ENCODE results near the gene BTNL9.
"Not testable (repeated sequence)": the region's sequence is repeated elsewhere in the genome, so short reads cannot be mapped to it uniquely, and the experiment has no call there.

The BTNL9 gene

DNA sequence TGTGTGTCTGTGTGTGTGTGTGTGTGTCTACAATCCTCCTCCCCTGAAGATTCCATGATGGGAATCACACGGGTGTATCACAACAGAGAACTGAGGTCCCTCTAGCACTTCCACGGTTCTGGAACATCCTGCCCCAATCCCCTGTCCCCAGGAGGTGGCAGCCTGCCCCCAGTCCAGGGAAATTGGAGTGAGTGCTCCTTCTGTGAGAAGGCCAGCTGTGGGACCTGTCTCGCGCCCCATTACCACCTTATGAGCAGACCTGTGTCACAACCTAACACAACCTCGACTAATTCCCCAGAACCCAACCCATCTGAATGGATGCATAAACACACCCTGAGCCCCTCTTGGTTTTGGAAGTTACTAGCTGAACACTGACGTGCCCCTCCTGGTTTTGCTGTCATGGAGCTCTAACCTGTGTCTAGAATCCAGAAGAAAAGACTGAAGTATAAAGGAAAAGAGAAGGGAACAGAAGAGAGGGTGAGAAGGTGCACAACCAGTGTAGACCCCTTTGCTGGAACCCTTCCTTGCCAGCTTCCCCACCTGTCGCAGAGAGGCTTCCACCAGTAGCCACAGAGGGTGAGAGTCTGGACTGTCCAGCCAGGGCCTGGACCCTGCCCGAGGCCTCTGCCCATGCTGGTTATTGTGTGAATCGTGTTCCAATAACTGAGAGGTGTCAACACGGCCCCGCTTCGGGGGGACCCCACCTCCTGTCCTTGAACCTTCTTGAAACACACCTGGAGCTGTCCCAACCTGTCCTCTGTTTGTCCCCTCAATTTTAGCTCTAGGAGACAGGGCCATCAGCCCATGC is 3.4 kb downstream of the BTNL9 start:
- no peak for DNase-seq

DNA sequence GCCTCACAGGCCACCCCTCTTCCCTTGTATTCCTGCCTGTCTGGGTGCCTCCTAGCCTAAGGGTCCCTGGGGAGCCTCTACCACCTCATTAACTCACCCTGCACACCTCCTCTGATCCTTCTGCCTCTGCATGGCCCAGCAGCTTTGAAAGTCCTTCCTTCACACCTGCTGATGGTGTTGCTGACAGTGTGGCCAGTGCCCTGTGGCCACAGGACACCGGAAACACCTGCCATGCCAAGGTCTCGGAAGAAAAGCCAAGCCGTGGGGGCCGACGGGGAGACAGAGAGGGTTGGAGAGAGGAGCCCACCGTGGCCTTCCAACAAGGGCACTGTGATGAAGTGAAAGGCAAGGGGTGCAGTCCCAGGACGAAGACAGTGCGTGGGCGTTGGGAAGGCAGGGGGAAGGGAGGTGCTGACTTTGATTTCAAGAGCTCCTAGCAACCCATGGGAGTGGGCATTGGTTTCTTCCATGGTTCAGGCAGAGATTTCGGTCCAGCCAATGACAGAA is 4.1 kb downstream of the BTNL9 start:
- DNase-seq, result no peak

DNA sequence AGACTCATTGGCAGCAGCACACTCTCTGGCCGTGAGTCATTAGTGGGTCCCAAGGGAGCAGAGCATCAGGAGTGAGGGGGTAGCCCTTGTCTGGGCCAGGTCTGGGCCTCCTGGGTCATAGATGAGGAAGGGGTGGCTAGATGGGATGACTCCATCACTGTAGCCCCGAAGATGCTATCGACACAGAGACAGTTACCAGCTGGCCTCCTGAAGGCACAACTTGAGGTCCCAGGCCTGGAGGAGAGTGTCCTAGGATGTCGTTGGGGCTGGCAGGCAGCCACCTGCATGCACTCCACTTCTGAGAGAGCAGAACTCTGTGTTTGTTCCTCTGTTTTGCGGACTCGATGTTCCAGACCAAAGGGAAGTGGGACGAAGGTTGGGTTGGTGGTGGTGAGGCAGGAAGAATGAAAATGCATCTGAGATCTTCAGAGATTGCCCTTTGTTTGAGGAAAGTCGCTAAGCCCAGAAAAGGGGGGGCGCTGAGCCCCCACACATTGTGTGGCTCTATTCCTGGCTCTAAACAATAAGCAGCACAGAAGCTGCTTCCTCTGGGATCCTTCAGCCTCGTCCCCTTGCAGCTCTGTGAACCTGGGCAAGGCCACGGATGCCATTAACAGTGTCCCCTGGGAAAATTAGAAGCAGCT is 4.7 kb downstream of the BTNL9 start:
- DNase-seq, result no peak

DNA sequence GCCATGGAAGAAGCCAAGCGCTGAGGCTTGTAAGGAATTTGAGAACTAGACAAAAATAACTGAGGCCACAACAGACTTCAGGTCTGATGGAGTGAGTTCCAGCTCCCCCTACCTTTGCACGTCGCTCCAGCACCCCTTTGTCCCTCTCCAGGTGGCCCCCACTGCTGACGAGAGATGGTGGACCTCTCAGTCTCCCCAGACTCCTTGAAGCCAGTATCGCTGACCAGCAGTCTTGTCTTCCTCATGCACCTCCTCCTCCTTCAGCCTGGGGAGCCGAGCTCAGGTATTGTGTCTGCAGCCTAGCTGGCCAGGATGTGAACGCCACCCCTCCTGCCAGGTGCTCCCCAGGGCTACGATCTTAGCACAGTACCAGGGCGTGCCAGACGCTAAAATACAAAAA is 5.2 kb downstream of the BTNL9 start:
- DNase-seq, result no peak

DNA sequence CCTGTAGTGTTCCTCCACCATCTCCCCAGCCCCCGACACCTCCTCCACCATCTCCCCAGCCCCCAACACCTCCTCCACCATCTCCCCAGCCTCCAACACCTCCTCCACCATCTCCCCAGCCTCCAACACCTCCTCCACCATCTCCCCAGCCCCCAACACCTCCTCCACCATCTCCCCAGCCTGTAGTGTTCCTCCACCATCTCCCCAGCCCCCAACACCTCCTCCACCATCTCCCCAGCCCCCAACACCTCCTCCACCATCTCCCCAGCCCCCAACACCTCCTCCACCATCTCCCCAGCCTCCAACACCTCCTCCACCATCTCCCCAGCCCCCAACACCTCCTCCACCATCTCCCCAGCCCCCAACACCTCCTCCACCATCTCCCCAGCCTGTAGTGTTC is 5.8 kb downstream of the BTNL9 start:
- not testable (repeated sequence) for DNase-seq

DNA sequence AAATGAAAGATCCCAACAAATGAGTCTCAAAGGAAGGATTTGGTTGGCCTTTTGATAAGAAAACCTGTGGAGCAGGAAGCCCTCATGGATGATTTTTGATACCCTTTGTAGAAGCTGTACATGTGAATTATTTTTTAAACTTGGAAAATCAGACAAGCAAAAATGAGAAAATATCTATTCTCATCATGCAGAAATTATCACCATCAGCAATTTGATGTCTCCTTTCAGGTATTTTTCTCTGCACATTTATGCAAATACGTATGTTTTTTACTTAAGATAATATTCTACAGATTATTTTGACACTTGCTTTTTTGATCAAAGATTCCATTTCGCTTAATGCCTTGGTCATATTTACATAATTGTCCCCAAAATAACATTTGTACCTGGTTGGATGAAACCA is 7.2 kb downstream of the BTNL9 start:
- no peak for DNase-seq

DNA sequence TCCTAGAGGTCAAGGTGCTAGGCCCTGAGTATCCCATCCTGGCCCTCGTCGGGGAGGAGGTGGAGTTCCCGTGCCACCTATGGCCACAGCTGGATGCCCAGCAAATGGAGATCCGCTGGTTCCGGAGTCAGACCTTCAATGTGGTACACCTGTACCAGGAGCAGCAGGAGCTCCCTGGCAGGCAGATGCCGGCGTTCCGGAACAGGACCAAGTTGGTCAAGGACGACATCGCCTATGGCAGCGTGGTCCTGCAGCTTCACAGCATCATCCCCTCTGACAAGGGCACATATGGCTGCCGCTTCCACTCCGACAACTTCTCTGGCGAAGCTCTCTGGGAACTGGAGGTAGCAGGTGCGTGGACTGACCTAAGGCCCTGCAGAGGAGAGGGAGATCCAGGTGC is 7.9 kb downstream of the BTNL9 start:
- DNase-seq, result no peak

DNA sequence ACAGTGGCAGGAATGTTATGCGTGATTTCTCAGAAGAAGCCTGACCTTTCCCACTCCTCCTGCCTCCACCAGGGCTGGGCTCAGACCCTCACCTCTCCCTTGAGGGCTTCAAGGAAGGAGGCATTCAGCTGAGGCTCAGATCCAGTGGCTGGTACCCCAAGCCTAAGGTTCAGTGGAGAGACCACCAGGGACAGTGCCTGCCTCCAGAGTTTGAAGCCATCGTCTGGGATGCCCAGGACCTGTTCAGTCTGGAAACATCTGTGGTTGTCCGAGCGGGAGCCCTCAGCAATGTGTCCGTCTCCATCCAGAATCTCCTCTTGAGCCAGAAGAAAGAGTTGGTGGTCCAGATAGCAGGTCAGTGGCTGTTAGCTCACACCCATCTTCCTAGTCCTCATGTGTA is 9.9 kb downstream of the BTNL9 start:
- DNase-seq, result no peak

DNA sequence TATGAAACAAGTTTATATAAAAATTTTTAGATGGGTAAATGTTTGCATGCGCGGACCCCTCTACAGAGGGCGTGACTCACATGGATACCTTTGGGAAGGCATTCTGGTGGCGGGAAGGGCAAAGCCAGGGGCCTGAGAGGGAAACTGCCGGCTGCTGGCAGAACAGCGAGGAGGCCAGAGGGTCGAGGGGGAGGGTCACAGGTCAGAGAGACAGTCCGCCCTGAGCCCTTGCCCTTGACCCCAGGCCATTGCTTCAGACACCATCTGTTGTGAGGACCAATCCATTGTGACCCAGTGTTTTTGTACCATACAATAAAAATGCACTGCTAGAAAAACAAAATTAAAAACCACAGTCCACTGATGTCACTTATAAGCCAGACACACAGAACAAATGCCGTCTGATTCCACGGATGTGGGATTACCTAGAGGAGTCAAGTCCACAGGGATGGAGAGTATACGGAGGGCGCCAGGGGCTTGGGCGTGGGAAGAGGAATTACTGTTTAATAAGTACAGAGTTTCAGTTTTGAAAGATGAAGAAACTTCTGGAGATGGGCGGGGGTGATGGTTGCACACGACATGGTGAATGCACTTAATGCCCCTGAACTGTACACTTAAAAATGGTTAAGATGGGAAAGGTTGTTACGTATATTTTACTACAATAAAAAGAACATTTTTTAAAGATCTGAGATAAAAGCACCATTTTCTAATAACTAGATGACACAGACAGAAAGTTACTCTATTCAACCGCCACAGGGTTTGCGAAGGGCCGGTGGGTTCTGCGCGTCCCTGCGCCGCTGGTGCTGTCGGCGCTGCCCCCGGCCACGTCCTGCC is 12.0 kb downstream of the BTNL9 start:
- no peak for DNase-seq

DNA sequence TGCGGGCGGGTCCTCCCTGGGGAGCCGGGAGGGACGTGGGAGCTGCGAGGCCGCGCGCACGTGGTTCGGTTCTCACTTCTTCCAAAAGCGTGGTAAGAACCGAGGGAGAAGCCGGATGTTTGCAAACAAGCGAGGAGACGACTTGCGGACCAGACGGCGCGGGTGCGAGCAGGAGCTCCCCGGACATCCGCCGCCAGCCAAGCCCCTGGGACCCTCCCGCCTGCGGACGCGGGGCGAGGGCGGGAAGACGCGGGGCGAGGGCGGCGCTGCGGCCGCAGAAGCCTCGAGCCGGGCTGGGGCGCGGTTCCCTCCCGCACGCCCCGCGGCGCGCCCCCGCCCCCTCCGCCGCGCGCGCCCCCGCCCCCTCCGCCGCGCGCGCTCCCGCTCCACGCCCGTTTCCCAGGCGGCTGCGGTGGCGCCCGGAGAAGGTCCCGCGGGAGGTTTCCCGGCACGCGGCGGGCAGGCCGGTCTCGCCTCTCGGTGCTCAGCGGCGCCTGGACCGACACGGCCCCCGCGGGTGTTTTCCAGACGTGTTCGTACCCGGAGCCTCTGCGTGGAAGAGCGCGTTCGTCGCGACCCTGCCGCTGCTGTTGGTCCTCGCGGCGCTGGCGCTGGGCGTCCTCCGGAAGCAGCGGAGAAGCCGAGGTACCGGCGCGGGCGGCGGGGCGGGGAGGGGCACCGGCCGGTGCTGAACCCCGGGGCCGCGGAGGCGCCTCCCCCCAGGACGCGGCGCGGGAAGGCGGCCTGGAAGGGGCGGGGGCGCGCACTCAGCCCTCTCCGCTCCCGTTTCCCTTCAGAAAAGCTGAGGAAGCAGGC is 12.8 kb downstream of the BTNL9 start:
- DNase-seq, result no peak

DNA sequence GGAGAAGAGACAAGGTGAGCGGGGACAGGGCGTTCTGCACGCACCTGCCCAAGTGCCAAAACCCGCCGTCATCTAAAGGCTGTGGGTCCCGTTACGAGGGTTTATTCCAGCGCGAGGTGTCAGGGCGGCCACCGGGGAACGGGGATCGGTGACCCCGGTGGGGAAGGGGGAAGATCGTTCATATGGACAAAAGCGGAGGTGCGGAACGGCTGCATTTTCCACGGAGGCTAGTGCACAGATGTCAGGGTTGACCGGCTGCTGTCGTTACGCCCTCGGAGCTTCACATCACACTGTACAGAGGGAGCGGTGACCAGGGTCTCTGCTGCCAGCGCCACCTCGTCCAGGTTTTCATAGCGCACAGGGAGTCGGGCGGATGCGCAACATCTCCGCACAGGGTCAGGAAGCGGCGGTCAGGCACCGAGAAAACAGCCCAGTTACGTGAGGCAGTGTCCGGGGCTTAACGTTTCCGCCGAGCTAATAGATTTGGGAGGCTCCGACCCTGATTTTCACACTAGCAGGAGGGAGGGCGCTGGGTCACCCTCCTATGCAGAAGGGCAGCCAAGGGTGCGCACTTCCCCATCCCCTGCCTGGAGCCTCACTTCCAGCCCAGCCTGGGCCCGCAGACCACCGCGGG is 13.5 kb downstream of the BTNL9 start:
- DNase-seq, result no peak

DNA sequence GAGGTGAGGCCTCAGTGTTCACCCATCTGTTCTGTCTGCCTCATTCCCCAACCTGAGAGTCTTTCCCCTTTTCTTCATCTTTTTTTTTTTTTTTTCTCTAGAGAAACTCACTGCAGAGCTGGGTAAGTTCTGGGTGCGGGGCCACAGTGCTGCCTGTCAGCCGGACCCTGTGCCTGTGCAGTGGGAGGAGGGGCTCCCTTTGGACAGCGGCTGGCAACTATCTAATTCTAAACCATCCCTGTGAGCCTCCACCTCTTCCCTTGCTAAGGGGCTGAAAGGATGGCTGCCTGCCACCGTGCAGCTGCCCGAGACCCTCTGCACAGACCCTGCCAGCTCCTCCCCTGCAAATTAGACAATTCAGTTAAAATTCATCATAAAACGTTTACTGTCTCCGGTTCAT is 14.1 kb downstream of the BTNL9 start:
- no peak for DNase-seq

DNA sequence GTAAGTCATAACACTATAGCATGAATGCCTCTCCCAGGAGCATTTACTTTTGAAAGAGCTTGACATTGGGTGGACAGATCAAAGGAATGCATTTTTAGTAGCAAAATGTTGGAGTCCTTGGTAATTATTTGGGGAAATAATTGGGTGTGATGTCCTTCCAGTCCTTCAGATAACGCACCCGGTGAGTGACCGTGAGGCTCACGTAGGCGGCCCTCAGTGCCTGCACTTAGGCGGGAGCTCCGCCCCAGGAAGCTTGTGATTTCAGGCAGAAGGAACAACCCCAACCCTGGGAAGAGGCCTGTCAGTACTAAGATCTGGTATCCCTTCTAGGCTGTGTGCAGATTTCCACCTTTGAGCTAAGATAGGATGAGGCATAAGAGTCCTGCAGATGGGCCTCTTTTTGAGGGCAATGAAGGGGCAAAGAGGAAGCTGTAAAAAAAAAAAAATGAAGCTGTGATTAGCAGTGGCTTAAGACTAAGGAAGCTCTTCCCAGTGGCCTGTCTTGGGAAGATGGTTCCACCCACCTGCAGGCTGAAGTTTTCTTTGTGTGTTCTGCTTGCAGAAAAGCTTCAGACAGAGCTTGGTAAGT is 14.9 kb downstream of the BTNL9 start:
- no peak for DNase-seq

DNA sequence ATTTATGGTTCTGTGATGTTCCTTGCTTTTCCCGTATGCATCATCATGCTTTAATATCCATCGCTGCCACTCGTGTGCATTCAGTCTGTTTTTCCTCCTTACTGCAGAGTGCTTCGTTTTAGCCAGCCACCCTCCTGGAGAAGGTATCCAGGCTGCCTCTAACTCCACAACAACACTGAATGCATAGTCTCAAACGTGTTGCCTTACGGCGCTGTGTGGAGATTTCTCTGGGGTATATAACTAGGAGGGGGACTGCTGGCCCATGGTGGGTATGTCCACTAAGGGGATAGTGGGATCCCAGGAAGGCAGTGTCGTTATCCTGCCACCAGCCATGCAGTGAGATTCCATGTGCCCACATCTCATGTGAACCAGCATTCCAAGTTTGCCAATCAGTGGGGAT is 16.4 kb downstream of the BTNL9 start:
- no peak for DNase-seq

DNA sequence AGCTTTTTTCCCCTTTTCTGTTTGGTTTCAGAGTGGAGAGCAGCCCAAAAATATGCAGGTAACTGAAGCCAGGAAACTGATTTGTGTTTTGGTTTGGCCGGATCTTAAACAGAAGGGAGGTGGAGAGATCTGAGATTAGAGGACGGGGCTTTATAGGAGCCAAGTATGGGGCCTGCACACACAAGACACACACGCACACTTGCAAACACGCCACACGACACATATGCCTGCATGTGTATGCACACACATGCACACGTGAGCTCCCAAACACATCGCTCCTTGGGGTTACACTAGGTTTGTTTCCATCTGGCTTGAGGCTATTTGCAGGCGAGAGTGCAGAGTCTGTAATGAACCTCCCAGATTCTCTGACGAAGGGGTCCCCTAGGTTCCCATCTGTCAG is 18.3 kb downstream of the BTNL9 start:
- no peak for DNase-seq

DNA sequence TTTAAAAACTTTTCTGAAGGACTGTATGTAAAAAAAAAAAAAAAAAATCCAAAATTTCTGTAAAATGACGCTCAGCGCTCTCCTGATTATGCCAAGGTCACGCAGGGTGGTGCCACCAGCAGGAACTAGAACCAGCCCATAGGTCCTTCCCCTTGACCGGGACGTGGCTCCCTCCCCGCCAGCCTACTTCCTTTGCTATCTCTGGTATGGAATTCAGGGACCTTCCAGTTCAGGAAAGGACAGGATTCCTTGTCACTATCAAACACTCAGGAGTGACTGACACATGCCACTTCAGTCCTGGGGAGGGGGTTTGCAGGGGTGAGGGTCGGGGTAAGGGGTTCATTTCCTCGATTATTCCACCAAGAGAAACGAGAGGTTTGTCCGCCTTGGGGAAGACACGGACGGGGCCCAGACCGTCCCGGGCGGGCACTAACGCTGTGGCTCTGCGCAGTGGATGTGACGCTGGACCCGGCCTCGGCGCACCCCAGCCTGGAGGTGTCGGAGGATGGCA is 18.8 kb downstream of the BTNL9 start:
- DNase-seq, result no peak

DNA sequence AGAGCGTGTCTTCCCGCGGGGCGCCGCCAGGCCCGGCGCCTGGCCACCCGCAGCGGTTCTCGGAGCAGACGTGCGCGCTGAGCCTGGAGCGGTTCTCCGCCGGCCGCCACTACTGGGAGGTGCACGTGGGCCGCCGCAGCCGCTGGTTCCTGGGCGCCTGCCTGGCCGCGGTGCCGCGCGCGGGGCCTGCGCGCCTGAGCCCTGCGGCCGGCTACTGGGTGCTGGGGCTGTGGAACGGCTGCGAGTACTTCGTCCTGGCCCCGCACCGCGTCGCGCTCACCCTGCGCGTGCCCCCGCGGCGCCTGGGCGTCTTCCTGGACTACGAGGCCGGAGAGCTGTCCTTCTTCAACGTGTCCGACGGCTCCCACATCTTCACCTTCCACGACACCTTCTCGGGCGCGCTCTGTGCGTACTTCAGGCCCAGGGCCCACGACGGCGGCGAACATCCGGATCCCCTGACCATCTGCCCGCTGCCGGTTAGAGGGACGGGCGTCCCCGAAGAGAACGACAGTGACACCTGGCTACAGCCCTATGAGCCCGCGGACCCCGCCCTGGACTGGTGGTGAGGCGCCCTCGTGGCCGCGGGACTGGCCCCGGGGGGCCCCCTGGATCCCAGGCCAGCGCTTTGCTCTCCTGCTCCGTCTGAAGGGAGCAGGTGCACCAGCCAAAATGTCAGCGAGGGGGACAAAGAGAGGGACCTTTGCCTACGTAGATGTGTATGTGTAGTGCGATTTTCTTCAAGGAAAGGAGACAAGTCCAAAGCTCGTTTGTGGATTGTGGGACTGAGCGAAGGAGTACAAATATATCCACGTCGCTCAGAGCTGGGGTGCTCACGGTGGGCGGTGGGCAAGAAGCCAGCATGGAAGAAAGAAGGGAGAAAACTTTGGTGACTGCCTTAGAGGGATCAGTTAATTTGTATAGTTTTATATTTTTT is 19.5 kb downstream of the BTNL9 start:
- DNase-seq, result no peak

DNA sequence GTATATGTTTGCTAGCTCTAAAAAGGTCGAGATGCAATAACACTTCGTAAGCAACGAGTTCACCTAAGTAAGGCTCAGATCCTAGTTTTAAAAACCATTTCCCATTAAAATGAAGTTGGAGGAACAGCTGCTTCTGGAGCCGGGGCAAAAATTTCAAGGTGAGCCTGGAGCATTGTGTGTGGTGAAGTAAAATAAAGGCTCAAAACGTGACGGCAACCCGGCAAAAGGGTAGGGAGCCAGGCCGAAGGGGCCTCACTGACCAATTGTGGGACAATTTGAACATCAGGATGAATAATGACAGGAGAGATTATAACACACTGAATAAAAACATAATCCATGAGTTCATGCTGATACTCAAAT is 20.1 kb downstream of the BTNL9 start:
- no peak for DNase-seq

DNA sequence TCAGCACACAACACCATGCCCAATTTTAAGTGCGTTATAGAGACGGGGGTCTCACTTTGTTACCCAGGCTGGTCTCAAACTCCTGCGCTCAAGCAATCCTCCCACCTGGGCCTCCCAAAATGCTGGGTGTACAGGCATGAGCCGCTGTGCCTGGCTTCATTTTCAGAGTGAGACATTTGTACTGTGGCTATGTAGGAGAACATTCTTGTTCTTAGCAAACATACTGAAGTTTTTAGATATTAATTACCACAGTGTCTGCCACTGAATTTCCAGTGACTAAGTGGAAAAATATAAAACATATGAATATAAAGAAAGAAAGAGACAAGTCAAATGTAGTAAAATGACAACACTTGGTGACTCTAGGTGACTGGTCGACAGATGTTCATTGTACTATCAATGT is 20.9 kb downstream of the BTNL9 start:
- no peak for DNase-seq

DNA sequence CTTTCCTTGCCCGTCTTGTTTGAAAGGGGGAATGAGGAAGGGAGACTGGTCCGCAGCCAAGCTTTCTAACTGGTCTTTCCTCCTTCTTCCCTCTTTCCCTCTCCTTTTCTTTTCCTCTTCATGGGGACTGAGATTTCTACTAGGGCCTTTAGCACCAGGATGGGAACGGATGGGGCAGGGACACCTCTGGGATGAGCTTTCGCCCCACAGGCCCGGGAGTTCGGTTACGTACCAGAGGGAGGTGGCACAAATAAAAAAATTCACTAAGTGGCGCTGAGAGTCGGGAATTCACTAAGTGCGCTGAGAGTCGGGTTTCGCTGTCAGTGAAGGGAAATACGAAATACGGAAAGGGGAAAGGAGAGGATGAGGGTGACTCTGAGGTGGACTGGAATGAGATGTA is 21.6 kb downstream of the BTNL9 start:
- no peak for DNase-seq

DNA sequence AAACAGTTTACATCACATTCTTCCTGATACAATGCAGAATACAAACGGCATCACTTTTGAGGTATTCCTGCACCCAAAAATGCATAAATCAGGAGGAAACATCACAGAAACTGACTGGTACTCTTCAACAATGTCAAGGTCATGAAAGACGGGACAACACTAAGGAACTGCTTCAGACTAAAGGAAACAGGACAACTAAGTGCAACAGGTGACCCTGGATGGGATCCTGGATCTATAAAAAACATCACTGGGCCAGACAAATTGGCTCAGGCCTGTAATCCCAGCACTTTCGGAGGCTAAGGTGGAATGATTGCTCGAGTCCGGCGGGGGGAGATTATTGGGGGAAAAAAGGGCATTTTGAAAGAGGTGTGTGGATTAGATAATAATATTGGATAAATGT is 22.6 kb downstream of the BTNL9 start:
- no peak for DNase-seq

All from hematopoietic multipotent progenitor cell treated with erythropoietin and hydrocortisone succinate and interleukin-3 and kit ligand, for 6 days (in vitro differentiated cells).